Measurements from ENCODE around the gene PDCD4. TPM values are rescaled to one million over a fixed set of nuclear protein-coding genes. Genes with fewer than 3 reads are reported as not detected.

Gene PDCD4
- total and polyA plus RNA-seq, 10 of the 15 experiments (the other 5 are each of a cell fraction or from before 2014, with no cell fraction given): 101 to 372 (median 171) TPM

DNA sequence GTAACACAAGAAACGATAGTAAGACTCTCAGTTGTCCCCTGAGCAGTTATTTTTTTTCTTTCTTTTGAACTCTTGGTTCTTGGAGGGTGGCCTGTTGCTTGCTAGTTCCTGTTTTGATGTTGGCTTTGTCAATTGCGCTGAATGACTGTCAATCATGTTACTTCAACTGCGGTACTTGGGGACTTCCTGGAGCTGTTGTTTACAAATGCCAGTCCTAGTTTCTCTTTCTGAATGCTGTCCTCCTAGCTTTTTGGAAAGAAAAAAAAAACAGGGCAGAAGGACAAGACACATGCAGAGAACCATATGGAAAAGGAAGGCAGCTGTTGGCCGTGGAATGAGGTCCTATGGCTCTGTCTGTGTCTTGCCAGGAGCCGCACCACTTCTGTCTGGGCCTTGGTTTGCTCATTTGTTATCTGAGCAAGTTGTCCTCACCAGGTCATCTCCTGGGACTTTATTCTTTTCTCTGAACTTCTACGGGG lies 7.0 kb upstream of the PDCD4 start (continued):
- peak; percentile 65; the same call in 1 of the 2 replicates for TF ChIP-seq CHD2 (IDR thresholded peaks at IDR 0.05; ENCODE audit: borderline replicate concordance, low read depth, low read length)
- peak; percentile 50; the same call in 1 of the 2 replicates for TF ChIP-seq STAT3 (IDR thresholded peaks at IDR 0.05; ENCODE audit: low read depth, low read length)
- TF ChIP-seq BRCA1 (IDR thresholded peaks at IDR 0.05; ENCODE audit: low read depth, low read length): no peak
- no peak for TF ChIP-seq TCF12 (IDR thresholded peaks at IDR 0.05; ENCODE audit: low read depth, low read length)
- TF ChIP-seq HDAC6 (IDR thresholded peaks at IDR 0.05; ENCODE audit: unreplicated experiment): no peak
- TF ChIP-seq YY1 (IDR thresholded peaks at IDR 0.05; ENCODE audit: low read depth, low read length): 0 out of 2 replicates have a peak, but pooled peaks have one; percentile 9
- TF ChIP-seq IRF3 (IDR thresholded peaks at IDR 0.05): no peak
- TF ChIP-seq EZH2 (IDR thresholded peaks at IDR 0.05; ENCODE audit: borderline replicate concordance, control insufficient read depth, low read depth, low read length): no peak
- TF ChIP-seq, protein P1, sequence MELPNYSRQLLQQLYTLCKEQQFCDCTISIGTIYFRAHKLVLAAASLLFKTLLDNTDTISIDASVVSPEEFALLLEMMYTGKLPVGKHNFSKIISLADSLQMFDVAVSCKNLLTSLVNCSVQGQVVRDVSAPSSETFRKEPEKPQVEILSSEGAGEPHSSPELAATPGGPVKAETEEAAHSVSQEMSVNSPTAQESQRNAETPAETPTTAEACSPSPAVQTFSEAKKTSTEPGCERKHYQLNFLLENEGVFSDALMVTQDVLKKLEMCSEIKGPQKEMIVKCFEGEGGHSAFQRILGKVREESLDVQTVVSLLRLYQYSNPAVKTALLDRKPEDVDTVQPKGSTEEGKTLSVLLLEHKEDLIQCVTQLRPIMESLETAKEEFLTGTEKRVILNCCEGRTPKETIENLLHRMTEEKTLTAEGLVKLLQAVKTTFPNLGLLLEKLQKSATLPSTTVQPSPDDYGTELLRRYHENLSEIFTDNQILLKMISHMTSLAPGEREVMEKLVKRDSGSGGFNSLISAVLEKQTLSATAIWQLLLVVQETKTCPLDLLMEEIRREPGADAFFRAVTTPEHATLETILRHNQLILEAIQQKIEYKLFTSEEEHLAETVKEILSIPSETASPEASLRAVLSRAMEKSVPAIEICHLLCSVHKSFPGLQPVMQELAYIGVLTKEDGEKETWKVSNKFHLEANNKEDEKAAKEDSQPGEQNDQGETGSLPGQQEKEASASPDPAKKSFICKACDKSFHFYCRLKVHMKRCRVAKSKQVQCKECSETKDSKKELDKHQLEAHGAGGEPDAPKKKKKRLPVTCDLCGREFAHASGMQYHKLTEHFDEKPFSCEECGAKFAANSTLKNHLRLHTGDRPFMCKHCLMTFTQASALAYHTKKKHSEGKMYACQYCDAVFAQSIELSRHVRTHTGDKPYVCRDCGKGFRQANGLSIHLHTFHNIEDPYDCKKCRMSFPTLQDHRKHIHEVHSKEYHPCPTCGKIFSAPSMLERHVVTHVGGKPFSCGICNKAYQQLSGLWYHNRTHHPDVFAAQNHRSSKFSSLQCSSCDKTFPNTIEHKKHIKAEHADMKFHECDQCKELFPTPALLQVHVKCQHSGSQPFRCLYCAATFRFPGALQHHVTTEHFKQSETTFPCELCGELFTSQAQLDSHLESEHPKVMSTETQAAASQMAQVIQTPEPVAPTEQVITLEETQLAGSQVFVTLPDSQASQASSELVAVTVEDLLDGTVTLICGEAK (IDR thresholded peaks at IDR 0.05; ENCODE audit: borderline replicate concordance): peak; percentile 63; the same call in 1 of the 2 replicates
- TF ChIP-seq PAX8 (IDR thresholded peaks at IDR 0.05): no peak; the same call in 1 of the 2 replicates
- TF ChIP-seq SMC3 (IDR thresholded peaks at IDR 0.05; ENCODE audit: borderline replicate concordance, low read length): peak; percentile 23; the same call in 1 of the 2 replicates
- TF ChIP-seq MEF2B (IDR thresholded peaks at IDR 0.05; ENCODE audit: partially characterized antibody, poor library complexity, severe bottlenecking): peak; percentile 34
- TF ChIP-seq KLF5 (IDR thresholded peaks at IDR 0.05; ENCODE audit: partially characterized antibody): peak; percentile 93
- TF ChIP-seq HDAC2 (IDR thresholded peaks at IDR 0.05): no peak
- no peak for TF ChIP-seq ASH2L (IDR thresholded peaks at IDR 0.05; ENCODE audit: borderline replicate concordance, low read depth)
- no peak for TF ChIP-seq CHD1 (IDR thresholded peaks at IDR 0.05; ENCODE audit: low read depth, low read length)
- no peak for TF ChIP-seq NKRF (conservative IDR thresholded peaks at IDR 0.05)
- no peak for TF ChIP-seq TARDBP (IDR thresholded peaks at IDR 0.05; ENCODE audit: borderline replicate concordance)
- TF ChIP-seq, protein P2, sequence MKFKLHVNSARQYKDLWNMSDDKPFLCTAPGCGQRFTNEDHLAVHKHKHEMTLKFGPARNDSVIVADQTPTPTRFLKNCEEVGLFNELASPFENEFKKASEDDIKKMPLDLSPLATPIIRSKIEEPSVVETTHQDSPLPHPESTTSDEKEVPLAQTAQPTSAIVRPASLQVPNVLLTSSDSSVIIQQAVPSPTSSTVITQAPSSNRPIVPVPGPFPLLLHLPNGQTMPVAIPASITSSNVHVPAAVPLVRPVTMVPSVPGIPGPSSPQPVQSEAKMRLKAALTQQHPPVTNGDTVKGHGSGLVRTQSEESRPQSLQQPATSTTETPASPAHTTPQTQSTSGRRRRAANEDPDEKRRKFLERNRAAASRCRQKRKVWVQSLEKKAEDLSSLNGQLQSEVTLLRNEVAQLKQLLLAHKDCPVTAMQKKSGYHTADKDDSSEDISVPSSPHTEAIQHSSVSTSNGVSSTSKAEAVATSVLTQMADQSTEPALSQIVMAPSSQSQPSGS (IDR thresholded peaks at IDR 0.05; ENCODE audit: low read length): no peak; the same call in 1 of the 2 replicates
- TF ChIP-seq BMI1 (IDR thresholded peaks at IDR 0.05; ENCODE audit: borderline replicate concordance): no peak; the same call in 1 of the 2 replicates
- TF ChIP-seq SUZ12 (IDR thresholded peaks at IDR 0.05; ENCODE audit: unreplicated experiment): no peak
- TF ChIP-seq POLR2AphosphoS2 (IDR thresholded peaks at IDR 0.05; ENCODE audit: low read depth, low read length): no peak
- peak; percentile 75 for TF ChIP-seq TBL1XR1 (IDR thresholded peaks at IDR 0.05; ENCODE audit: low read depth, low read length)
- peak; percentile 62 to 79; a peak in 3 of 4 replicates for TF ChIP-seq IKZF2 (IDR thresholded peaks at IDR 0.05)

All from GM12878 (cell line).